Mucosa of descending colon (tissue), 3 donors: ENCODE data around the gene FSCN2. TPM values are rescaled to one million over a fixed set of nuclear protein-coding genes. Genes with fewer than 3 reads are reported as not detected.
"Not testable (repeated sequence)": the region's sequence is repeated elsewhere in the genome, so short reads cannot be mapped to it uniquely, and the experiment has no call there.

Experiments used
- ATAC-seq: fragments of 200-7000 bp; cut with Tn5 transposase; one replicate; pipeline ENCODE4 v1.9.1; 2020; ENCODE audit warnings: mild to moderate bottlenecking, moderate library complexity
- DNase-seq, 3 donors: peaks; one replicate each; pipeline ENCODE4 v3.0.0-alpha.2; 2020
- H3K36me3 ChIP-seq: fragments of 200-600 bp; one replicate; pipeline ENCODE4 v1.8.0; 2021; ENCODE audit warnings: low read depth, mild to moderate bottlenecking
- H3K4me1 ChIP-seq: fragments of 200-600 bp; one replicate; pipeline ENCODE4 v1.8.0; 2021; ENCODE audit warnings: low read depth, mild to moderate bottlenecking
- H3K4me3 ChIP-seq: fragments of 200-600 bp; one replicate; pipeline ENCODE4 v1.8.0; 2021; ENCODE audit warnings: mild to moderate bottlenecking
- H3K9me3 ChIP-seq: fragments of 200-600 bp; one replicate; pipeline ENCODE4 v1.8.0; 2021; ENCODE audit warnings: mild to moderate bottlenecking
- CTCF ChIP-seq: fragments of 200-600 bp; IDR thresholded peaks from one replicate; pipeline ENCODE4 v1.8.0; 2022; ENCODE audit warnings: antibody characterized with exemption, mild to moderate bottlenecking
- intact Hi-C, 2 donors: fragments of 100-400 bp; cut with DNase I in 1 of 2; cut with micrococcal nuclease in 1 of 2; formaldehyde crosslinking; loops; one replicate each; pipeline versions ENCODE4 v1.11.0 to v1.11.1; 2022; cut with DNase I, micrococcal nuclease
- total RNA-seq, 3 donors: library from RNA; stranded (reverse); fragmentation: NEBNext Ultra II Directional in 2 of 3; extraction: Animal tissue kit (Norgen Biotek cat#: 25700) in 2 of 3; gene quantifications; one replicate each; pipeline versions ENCODE4 v1.2.1 to v1.2.4, GENCODE V29; 2021 to 2023
- donor health status: DM: no; HTN: no; CAD: no; lungs with moderate emphysema.
- donor health status: DM: no; HTN: no; CAD: no.
- donor health status: DM: no; HTN: yes; CAD: no.

Gene FSCN2
- total RNA-seq, 3 donors from 2014 or later = 1.6 to 4.0 (median 2.5) TPM

- intact Hi-C loops = no loop called here
- no peaks in the 10 kb centered on the region for H3K9me3 ChIP-seq
- peaks cover 7% of the 10 kb centered on the region for H3K36me3 ChIP-seq
- ATAC-seq = no peak
- TF ChIP-seq CTCF = no peak
- no peaks in the 10 kb centered on the region for H3K4me1 ChIP-seq
- no peak for DNase-seq
- no peak overlapping the region for H3K4me3 ChIP-seq
Observed at GRCh38 chr17:81583589-81584342, 55.6 kb downstream of the FSCN2 start.

GRCh38 chr17:81584771-81585170, 56.6 kb downstream of the FSCN2 start:
- H3K4me3 ChIP-seq, H3K9me3 ChIP-seq, H3K4me1 ChIP-seq, DNase-seq, intact Hi-C loops, ATAC-seq, H3K36me3 ChIP-seq: not testable (repeated sequence)

GRCh38 chr17:81586096-81586495, 57.9 kb downstream of the FSCN2 start:
- DNase-seq (no peak), ATAC-seq (no peak)
- H3K36me3 ChIP-seq = peaks cover 19% of the 10 kb centered on the region
- TF ChIP-seq CTCF = no peak
- H3K4me3 ChIP-seq = no peak overlapping the region
- intact Hi-C loops = no loop called here
- H3K4me1 ChIP-seq = no peaks in the 10 kb centered on the region
- no peaks in the 10 kb centered on the region for H3K9me3 ChIP-seq

Other genes starting within 250 kb of the FSCN2 start
- 10 to 100 TPM; 77.0 to 95.3 (median 94.0) TPM for gene SLC38A10, start 233.1 kb upstream of the FSCN2 start, total RNA-seq
- gene BAHCC1, start 132.9 kb upstream of the FSCN2 start, total RNA-seq = 10 to 100 TPM; 14.0 to 27.4 (median 16.5) TPM
- gene ACTG1, start 15.6 kb upstream of the FSCN2 start, total RNA-seq = 1,000 to 10,000 TPM; 1,922 to 4,060 (median 3,184) TPM
- 10 to 100 TPM; 23.2 to 28.9 (median 25.0) TPM for gene FAAP100, start 24.0 kb downstream of the FSCN2 start, total RNA-seq
- 10 to 100 TPM; 78.4 to 89.5 (median 78.6) TPM for gene NPLOC4, start 108.7 kb downstream of the FSCN2 start, total RNA-seq
- gene TSPAN10, start 108.8 kb downstream of the FSCN2 start, total RNA-seq = under 1 TPM; 0.27 to 0.47 (median 0.41) TPM
- gene PDE6G, start 128.2 kb downstream of the FSCN2 start, total RNA-seq = 1 to 10 TPM in 1 of 3 donors, under 1 TPM in 1, not detected in 1; 0.39 to 1.2 TPM
- 10 to 100 TPM; 26.3 to 27.5 (median 26.8) TPM for gene OXLD1, start 138.2 kb downstream of the FSCN2 start, total RNA-seq
- 10 to 100 TPM; 15.5 to 19.6 (median 15.6) TPM for gene CCDC137, start 138.4 kb downstream of the FSCN2 start, total RNA-seq
- 10 to 100 TPM; 14.0 to 27.6 (median 26.1) TPM for gene ARL16, start 155.4 kb downstream of the FSCN2 start, total RNA-seq
- 100 to 1,000 TPM in 2 of 3 donors, 10 to 100 TPM in 1; 91.4 to 126 (median 102) TPM for gene HGS, start 155.6 kb downstream of the FSCN2 start, total RNA-seq
- 100 to 1,000 TPM in 2 of 3 donors, 10 to 100 TPM in 1; 69.0 to 109 (median 108) TPM for gene MRPL12, start 175.0 kb downstream of the FSCN2 start, total RNA-seq
- 10 to 100 TPM; 22.9 to 61.6 (median 57.6) TPM for gene SLC25A10, start 183.9 kb downstream of the FSCN2 start, total RNA-seq